Measurements from ENCODE around the gene ANKS6.

DNA sequence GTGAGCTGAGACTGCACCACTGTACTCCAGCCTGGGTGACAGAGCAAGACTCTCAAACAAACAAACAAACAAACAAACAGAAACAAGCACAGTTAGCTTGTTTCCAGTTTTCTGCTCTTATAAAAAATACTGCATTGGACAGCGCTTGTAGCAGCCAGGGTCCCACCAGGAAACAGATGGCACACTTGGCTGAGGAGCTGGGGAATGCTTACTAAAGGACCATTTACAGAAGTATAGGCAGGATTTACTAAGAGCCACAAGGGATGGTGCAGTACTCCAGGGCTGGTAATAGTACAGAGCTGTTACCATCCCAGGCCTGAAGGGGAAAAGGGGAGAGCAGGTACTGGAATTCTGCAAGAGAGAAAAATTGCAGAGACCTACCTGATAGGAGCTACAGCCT is 5.2 kb upstream of the ANKS6 start:
- TF ChIP-seq ZFX (IDR thresholded peaks at IDR 0.05) (no peak), RAD21 (IDR thresholded peaks at IDR 0.05; ENCODE audit: low read depth) (no peak)
- TF ChIP-seq, protein P1, sequence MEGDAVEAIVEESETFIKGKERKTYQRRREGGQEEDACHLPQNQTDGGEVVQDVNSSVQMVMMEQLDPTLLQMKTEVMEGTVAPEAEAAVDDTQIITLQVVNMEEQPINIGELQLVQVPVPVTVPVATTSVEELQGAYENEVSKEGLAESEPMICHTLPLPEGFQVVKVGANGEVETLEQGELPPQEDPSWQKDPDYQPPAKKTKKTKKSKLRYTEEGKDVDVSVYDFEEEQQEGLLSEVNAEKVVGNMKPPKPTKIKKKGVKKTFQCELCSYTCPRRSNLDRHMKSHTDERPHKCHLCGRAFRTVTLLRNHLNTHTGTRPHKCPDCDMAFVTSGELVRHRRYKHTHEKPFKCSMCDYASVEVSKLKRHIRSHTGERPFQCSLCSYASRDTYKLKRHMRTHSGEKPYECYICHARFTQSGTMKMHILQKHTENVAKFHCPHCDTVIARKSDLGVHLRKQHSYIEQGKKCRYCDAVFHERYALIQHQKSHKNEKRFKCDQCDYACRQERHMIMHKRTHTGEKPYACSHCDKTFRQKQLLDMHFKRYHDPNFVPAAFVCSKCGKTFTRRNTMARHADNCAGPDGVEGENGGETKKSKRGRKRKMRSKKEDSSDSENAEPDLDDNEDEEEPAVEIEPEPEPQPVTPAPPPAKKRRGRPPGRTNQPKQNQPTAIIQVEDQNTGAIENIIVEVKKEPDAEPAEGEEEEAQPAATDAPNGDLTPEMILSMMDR (IDR thresholded peaks at IDR 0.05 in 2 of 3, conservative IDR thresholded peaks at IDR 0.05 in 1 of 3; ENCODE audit: borderline replicate concordance in 1 of 3, insufficient read depth in 1 of 3, low read depth in 2 of 3, low read length in 2 of 3) = no peak

Measured in HCT116 (cell line).